ENCODE data around the gene OSBPL8. TPM values are rescaled to one million over a fixed set of nuclear protein-coding genes. Genes with fewer than 3 reads are reported as not detected.

Gene OSBPL8
- total RNA-seq, 2 experiments from 2014 or later = 104 to 112 TPM

- ATAC-seq = no peak
- CTCF ChIA-PET = interaction anchor here (1.0 to 1.3 kb wide), 2 partner anchors 8 to 9 kb away, joined by 3 read pairs; no protein-coding TSS in a partner anchor
- no peak for DNase-seq
- H3K4me1 Mint-ChIP-seq = peaks cover 16% of the 10 kb centered on the region
- no peaks in the 10 kb centered on the region for H3K27me3 Mint-ChIP-seq
- no peaks in the 10 kb centered on the region for H3K9me3 Mint-ChIP-seq (ENCODE audit: low read depth)
- H3K27ac Mint-ChIP-seq = no peak overlapping the region
- no peaks in the 10 kb centered on the region for H3K36me3 Mint-ChIP-seq
- no peak overlapping the region for H3K4me3 Mint-ChIP-seq
These were observed 94.9 kb downstream of the OSBPL8 start for GRCh38 chr12:76464631-76465166.

DNA sequence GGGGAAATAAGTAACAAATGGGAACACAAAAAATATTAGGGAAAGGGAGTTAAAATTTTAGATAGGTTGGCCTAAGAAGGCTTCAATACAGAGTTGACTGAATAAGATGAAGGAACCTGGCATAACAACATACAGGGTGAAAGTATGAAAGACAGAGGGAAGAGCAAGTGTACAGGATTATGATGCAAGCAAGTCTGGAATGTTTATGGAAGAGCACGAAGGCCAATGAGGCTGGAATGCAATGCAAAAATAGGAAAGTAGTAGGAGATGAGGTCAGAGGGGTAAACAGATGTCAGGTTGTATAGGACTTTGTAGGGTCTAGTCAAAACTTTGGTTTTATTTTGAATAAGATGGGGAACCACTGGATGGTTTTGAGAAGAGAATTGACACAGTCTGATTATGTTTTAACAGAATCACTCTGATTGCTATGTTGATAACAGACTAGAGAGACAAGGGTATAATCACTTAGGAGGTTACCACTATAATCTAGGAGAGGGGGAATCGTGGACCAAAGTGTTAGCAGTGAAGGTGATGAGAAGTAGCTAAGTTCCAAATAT is 96.8 kb downstream of the OSBPL8 start:
- Mint-ChIP-seq H3K4me3 (no peak overlapping the region), H3K27ac (no peak overlapping the region), H3K9me3 (ENCODE audit: low read depth) (no peaks in the 10 kb centered on the region), H3K4me1 (peaks cover 16% of the 10 kb centered on the region), H3K36me3 (no peaks in the 10 kb centered on the region), H3K27me3 (no peaks in the 10 kb centered on the region)
- no peak for DNase-seq
- ATAC-seq = no peak
- CTCF ChIA-PET = interaction anchor here (1.2 kb wide), 1 partner anchor 10 kb away, joined by 3 read pairs; no protein-coding TSS in a partner anchor

GRCh38 chr12:76460807-76461206 is 98.8 kb downstream of the OSBPL8 start:
- Mint-ChIP-seq H3K36me3 (no peaks in the 10 kb centered on the region), H3K27me3 (no peaks in the 10 kb centered on the region), H3K4me1 (peaks cover 17% of the 10 kb centered on the region), H3K9me3 (ENCODE audit: low read depth) (no peaks in the 10 kb centered on the region), H3K4me3 (no peak overlapping the region), H3K27ac (no peak overlapping the region)
- CTCF ChIA-PET = no interaction called here
- ATAC-seq (no peak), DNase-seq (no peak)

GRCh38 chr12:76457818-76458217 is 101.8 kb downstream of the OSBPL8 start:
- CTCF ChIA-PET = interaction anchor here (1.0 kb wide), 1 partner anchor 130 kb away, joined by 3 read pairs; no protein-coding TSS in a partner anchor
- Mint-ChIP-seq H3K9me3 (ENCODE audit: low read depth) (no peaks in the 10 kb centered on the region), H3K27me3 (no peaks in the 10 kb centered on the region), H3K4me1 (peaks cover 13% of the 10 kb centered on the region), H3K4me3 (no peak overlapping the region), H3K27ac (no peak overlapping the region), H3K36me3 (no peaks in the 10 kb centered on the region)
- DNase-seq (no peak), ATAC-seq (no peak)

GRCh38 chr12:76457010-76457409 is 102.6 kb downstream of the OSBPL8 start:
- no peak overlapping the region for H3K27ac Mint-ChIP-seq
- no peaks in the 10 kb centered on the region for H3K27me3 Mint-ChIP-seq
- CTCF ChIA-PET = interaction anchor here (1.0 to 1.3 kb wide), 3 partner anchors 102 to 408 kb away, joined by 3 to 5 read pairs (median 3); partner anchors contain the start of gene OSBPL8
- no peak overlapping the region for H3K4me3 Mint-ChIP-seq
- ATAC-seq (no peak), DNase-seq (no peak)
- H3K9me3 Mint-ChIP-seq (ENCODE audit: low read depth) = no peaks in the 10 kb centered on the region
- peaks cover 9% of the 10 kb centered on the region for H3K4me1 Mint-ChIP-seq
- peaks cover 4% of the 10 kb centered on the region for H3K36me3 Mint-ChIP-seq

DNA sequence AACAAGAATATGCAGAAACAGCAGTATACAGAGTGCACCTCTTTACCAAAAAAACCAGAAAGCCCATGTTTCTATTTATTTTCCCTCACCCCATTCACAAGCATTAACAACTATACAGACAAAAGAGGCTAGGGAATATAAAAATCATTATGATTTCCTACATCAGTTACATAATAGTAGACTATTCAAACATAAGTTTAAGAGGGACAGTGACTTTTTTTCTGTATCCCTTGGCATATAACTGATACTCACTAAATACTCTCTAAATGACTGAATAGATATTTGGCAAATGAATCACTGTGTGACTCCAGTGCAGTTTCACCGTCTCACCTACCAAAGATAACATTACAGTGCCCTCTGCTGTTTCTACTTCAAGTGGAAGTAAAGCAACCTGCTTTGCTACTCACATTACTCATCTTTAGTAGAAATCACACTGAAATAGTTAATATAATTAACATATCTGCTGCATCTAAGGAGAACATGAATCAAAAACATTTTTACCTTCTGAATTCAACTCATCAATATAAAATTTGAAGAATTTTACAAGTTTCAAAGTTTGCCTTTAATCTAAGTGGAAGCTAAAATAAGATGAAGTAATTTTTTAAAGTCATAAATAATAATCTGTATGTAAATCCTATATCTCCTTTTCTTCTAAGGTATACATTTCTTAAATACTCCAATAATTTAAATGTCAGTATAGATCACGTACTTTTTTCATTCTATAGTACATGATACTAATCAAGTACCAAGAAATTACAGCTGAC is 103.8 kb downstream of the OSBPL8 start:
- DNase-seq (peak; percentile 42), ATAC-seq (peak; percentile 84)
- Mint-ChIP-seq H3K27me3 (no peaks in the 10 kb centered on the region), H3K4me3 (no peak overlapping the region), H3K27ac (no peak overlapping the region), H3K4me1 (peaks cover 9% of the 10 kb centered on the region), H3K36me3 (peaks cover 8% of the 10 kb centered on the region), H3K9me3 (ENCODE audit: low read depth) (no peaks in the 10 kb centered on the region)
- CTCF ChIA-PET = interaction anchor here (0.8 to 2.9 kb wide), 11 partner anchors 9 to 407 kb away, joined by 3 to 15 read pairs (median 3); partner anchors contain the start of genes BBS10 and OSBPL8

GRCh38 chr12:76451528-76451927 is 108.0 kb downstream of the OSBPL8 start:
- ATAC-seq (no peak), DNase-seq (no peak)
- Mint-ChIP-seq H3K4me3 (no peak overlapping the region), H3K36me3 (peaks cover 29% of the 10 kb centered on the region), H3K4me1 (peaks cover 8% of the 10 kb centered on the region), H3K27ac (no peak overlapping the region), H3K27me3 (no peaks in the 10 kb centered on the region), H3K9me3 (ENCODE audit: low read depth) (no peaks in the 10 kb centered on the region)
- CTCF ChIA-PET = no interaction called here

DNA sequence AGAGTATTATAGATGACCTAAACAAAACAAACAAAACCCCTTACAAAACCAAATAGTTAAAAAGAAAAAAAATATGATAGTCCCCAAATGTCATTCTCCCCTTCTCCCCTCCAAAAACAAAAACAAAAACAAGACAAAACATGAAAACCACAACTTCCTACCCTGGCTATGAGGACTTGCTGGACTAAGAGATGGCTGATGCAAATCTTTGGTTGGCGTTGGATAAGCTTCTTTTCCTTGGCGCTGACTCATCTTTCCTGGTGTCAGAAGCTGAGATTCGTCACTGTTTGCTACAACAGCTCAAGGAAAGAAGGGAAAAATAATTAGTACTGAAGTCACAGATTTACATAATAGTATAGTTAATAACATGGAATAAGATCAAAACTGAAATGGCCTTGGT is 108.9 kb downstream of the OSBPL8 start:
- CTCF ChIA-PET = no interaction called here
- ATAC-seq = no peak
- Mint-ChIP-seq H3K27ac (no peak overlapping the region), H3K27me3 (no peaks in the 10 kb centered on the region), H3K36me3 (peaks cover 32% of the 10 kb centered on the region), H3K9me3 (ENCODE audit: low read depth) (no peaks in the 10 kb centered on the region), H3K4me1 (peaks cover 13% of the 10 kb centered on the region), H3K4me3 (no peak overlapping the region)
- DNase-seq = no peak

DNA sequence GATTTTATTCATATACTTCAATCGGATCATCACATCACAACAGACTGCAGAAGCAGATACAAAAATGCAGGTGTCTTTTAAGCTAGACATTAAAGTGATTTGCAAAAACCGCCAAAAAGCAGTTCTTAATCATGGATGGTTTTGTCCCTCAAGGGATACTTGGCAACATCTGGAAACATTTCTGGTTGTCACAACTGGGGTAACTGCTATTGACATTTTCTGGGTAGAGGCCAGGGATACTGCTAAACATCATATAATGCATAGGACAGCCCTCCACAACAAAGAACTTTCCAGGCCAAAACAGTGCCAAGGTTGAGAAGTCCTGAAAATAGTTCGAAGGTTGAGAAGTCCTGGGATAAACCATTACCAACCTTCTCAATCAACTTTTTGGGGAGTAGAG is 109.6 kb downstream of the OSBPL8 start:
- H3K4me1 Mint-ChIP-seq = peaks cover 16% of the 10 kb centered on the region
- CTCF ChIA-PET = no interaction called here

DNA sequence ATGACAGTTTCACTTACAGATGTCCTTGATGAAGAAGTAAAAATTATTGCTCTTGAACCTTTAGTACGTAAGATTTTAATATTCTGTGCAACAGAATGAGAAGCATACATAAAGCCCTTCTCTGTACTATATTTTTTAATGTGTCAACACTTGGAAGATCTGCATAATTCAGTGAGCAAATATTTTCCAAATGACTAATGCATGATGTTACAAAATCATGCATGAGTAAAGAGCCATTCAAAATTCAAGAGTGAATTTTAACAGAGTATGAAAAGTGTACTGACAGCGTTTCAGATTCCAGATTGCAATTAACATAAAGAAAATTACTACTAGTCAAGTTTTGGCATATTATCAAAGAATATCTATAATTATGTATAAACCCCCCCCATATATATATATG is 110.0 kb downstream of the OSBPL8 start:
- no peaks in the 10 kb centered on the region for H3K9me3 Mint-ChIP-seq (ENCODE audit: low read depth)
- H3K4me3 Mint-ChIP-seq = no peak overlapping the region
- H3K27me3 Mint-ChIP-seq = no peaks in the 10 kb centered on the region
- no peak overlapping the region for H3K27ac Mint-ChIP-seq
- H3K36me3 Mint-ChIP-seq = peaks cover 39% of the 10 kb centered on the region
- peaks cover 18% of the 10 kb centered on the region for H3K4me1 Mint-ChIP-seq
- ATAC-seq (no peak), DNase-seq (no peak)
- CTCF ChIA-PET = no interaction called here

More for the DNA sequence above, 109.6 kb downstream of the OSBPL8 start:
- no peaks in the 10 kb centered on the region for H3K27me3 Mint-ChIP-seq
- DNase-seq (no peak), ATAC-seq (no peak)
- no peak overlapping the region for H3K27ac Mint-ChIP-seq
- H3K4me3 Mint-ChIP-seq = no peak overlapping the region
- H3K36me3 Mint-ChIP-seq = peaks cover 39% of the 10 kb centered on the region
- no peaks in the 10 kb centered on the region for H3K9me3 Mint-ChIP-seq (ENCODE audit: low read depth)

DNA sequence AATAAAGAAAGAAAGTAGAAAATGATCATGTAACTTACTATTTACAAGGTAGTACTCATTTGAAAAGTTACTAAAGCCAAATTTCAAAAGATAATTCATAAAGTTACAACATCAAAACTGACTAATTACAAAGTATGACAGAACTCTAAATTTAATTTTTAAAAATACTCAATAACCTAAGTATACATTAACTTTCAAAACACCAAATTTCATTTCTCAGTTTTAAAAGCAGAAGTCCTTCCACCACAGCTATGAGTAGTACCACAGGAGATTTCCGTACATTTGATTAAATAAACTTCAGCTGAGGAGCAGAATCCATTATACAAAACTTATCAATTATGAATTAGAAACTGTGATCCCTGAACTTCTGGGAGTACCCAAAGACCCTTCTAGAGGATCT is 110.6 kb downstream of the OSBPL8 start:
- Mint-ChIP-seq H3K9me3 (ENCODE audit: low read depth) (no peaks in the 10 kb centered on the region), H3K4me3 (no peak overlapping the region), H3K4me1 (peaks cover 22% of the 10 kb centered on the region), H3K36me3 (peaks cover 42% of the 10 kb centered on the region), H3K27me3 (no peaks in the 10 kb centered on the region), H3K27ac (no peak overlapping the region)
- DNase-seq (no peak), ATAC-seq (no peak)
- CTCF ChIA-PET = no interaction called here

DNA sequence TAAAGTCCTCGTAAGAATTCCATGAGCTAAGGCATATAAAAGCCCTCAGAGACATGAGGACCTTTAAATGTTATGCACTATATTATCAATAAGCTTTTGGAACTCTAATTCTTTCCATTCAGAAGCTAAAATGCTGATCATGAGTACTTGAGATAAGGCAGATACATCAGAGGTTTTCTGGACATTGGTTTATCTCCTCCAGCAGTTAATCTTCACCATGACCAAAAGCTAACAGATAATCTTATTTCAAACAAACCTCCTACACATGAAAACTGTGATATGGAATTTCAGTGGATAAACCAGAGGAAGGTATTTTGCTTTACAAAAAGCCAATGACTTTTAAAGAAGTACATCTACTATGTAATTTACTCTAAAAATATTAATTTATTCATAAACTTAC is 113.5 kb downstream of the OSBPL8 start:
- no peaks in the 10 kb centered on the region for H3K9me3 Mint-ChIP-seq (ENCODE audit: low read depth)
- CTCF ChIA-PET = interaction anchor here (1.3 kb wide), 1 partner anchor 9 kb away, joined by 3 read pairs; no protein-coding TSS in a partner anchor
- no peak for ATAC-seq

GRCh38 chr12:76445462-76445861 is 114.1 kb downstream of the OSBPL8 start:
- Mint-ChIP-seq H3K27me3 (no peaks in the 10 kb centered on the region), H3K4me3 (no peak overlapping the region), H3K27ac (no peak overlapping the region), H3K4me1 (peaks cover 20% of the 10 kb centered on the region), H3K36me3 (peaks cover 41% of the 10 kb centered on the region), H3K9me3 (ENCODE audit: low read depth) (no peaks in the 10 kb centered on the region)
- CTCF ChIA-PET = interaction anchor here (1.3 kb wide), 1 partner anchor 9 kb away, joined by 3 read pairs; no protein-coding TSS in a partner anchor
- peak; percentile 33 for ATAC-seq
- no peak for DNase-seq

More for the DNA sequence above, 113.5 kb downstream of the OSBPL8 start:
- H3K4me3 Mint-ChIP-seq = no peak overlapping the region
- no peaks in the 10 kb centered on the region for H3K27me3 Mint-ChIP-seq
- H3K27ac Mint-ChIP-seq = no peak overlapping the region
- DNase-seq = no peak
- H3K4me1 Mint-ChIP-seq = peaks cover 23% of the 10 kb centered on the region
- H3K36me3 Mint-ChIP-seq = peaks cover 38% of the 10 kb centered on the region
